Neural cell (in vitro differentiated cells): ENCODE data around the gene GPSM1. TPM values are rescaled to one million over a fixed set of nuclear protein-coding genes. Genes with fewer than 3 reads are reported as not detected.

ENCODE experiments used
- H2AFZ ChIP-seq: fragments of 200-600, 300-800 bp; sonication (generic), shearing (Covaris generic); 2 replicates; pipeline ENCODE4 v1.6.0; 2014; ENCODE audit warnings: low read depth, mild to moderate bottlenecking, antibody characterized with exemption, low read length, moderate library complexity
- H3F3A ChIP-seq: fragments of 200-600 bp; shearing (Covaris generic); 2 replicates; pipeline ENCODE4 v1.6.1; 2016; ENCODE audit warnings: mild to moderate bottlenecking, moderate library complexity, mixed read lengths, antibody characterized with exemption, low read length; ENCODE audit not compliant: insufficient read depth, poor library complexity, severe bottlenecking
- H3K27ac ChIP-seq: fragments of 200-600, 300-800 bp; sonication (generic), shearing (Covaris generic); 2 replicates; pipeline ENCODE4 v1.5.1; 2014; ENCODE audit warnings: mild to moderate bottlenecking, low read length, moderate library complexity
- H3K27me3 ChIP-seq: fragments of 300-800, 200-600 bp; sonication (generic), shearing (Covaris generic); 2 replicates; pipeline ENCODE4 v1.6.0; 2014; ENCODE audit warnings: mild to moderate bottlenecking, low read depth, low read length, moderate library complexity; ENCODE audit not compliant: insufficient read depth
- H3K36me3 ChIP-seq: fragments of 300-800, 200-600 bp; sonication (generic), shearing (Covaris generic); 2 replicates; pipeline ENCODE4 v1.5.1; 2014; ENCODE audit warnings: mild to moderate bottlenecking, antibody characterized with exemption, low read length, moderate library complexity; ENCODE audit not compliant: insufficient read depth
- H3K4me2 ChIP-seq: fragments of 300-800, 200-600 bp; sonication (generic), shearing (Covaris generic); 2 replicates; pipeline ENCODE4 v1.6.0; 2014; ENCODE audit warnings: mild to moderate bottlenecking, low read length
- H3K4me3 ChIP-seq: fragments of 300-800, 200-600 bp; sonication (generic), shearing (Covaris generic); 2 replicates; pipeline ENCODE4 v1.5.1; 2014; ENCODE audit warnings: mild to moderate bottlenecking, low read length, moderate library complexity
- H3K79me2 ChIP-seq: fragments of 200-600 bp; shearing (Covaris generic); replicated peaks from 2 replicates; pipeline ENCODE4 v1.6.0; 2014; ENCODE audit warnings: mild to moderate bottlenecking, low read length, moderate library complexity; ENCODE audit not compliant: insufficient read depth
- H3K9ac ChIP-seq: fragments of 300-800, 200-600 bp; sonication (generic), shearing (Covaris generic); 2 replicates; pipeline ENCODE4 v1.6.1; 2016; ENCODE audit warnings: mild to moderate bottlenecking, low read length, mixed read lengths
- H3K9me2 ChIP-seq: fragments of 200-600 bp; shearing (Covaris generic); 2 replicates; pipeline ENCODE4 v1.6.1; 2016; ENCODE audit warnings: mild to moderate bottlenecking, low read length, mixed read lengths; ENCODE audit not compliant: insufficient read depth
- H3K9me3 ChIP-seq: fragments of 200-600, 300-800 bp; sonication (generic), shearing (Covaris generic); 2 replicates; pipeline ENCODE4 v1.6.1; 2016; ENCODE audit warnings: mild to moderate bottlenecking, mixed run types, low read length, moderate library complexity, mixed read lengths
- H4K20me1 ChIP-seq: fragments of 200-600 bp; shearing (Covaris generic); 2 replicates; pipeline ENCODE4 v1.6.1; 2016; ENCODE audit warnings: mild to moderate bottlenecking, mixed run types; ENCODE audit not compliant: insufficient read depth
- EP300 ChIP-seq: fragments of 450-650 bp; conservative IDR thresholded peaks from 2 replicates; pipeline ENCODE4 v1.6.1; 2014; ENCODE audit warnings: antibody characterized with exemption, mild to moderate bottlenecking, moderate library complexity; ENCODE audit not compliant: poor library complexity, severe bottlenecking
- EZH2 ChIP-seq: fragments of 200-600, 300-800 bp; shearing (Covaris generic), sonication (generic); IDR thresholded peaks from 2 replicates; pipeline ENCODE4 v1.6.1; 2014; ENCODE audit warnings: antibody characterized with exemption, low read length, borderline replicate concordance, mild to moderate bottlenecking; ENCODE audit not compliant: insufficient read depth, poor library complexity, severe bottlenecking
- MXI1 ChIP-seq: fragments of 450-650 bp; conservative IDR thresholded peaks from 2 replicates; pipeline ENCODE4 v1.6.1; 2014; ENCODE audit warnings: antibody characterized with exemption, mild to moderate bottlenecking; ENCODE audit not compliant: poor library complexity, severe bottlenecking
- POLR2AphosphoS5 ChIP-seq: IDR thresholded peaks from 2 replicates; pipeline ENCODE4 v1.6.1; 2012
- RAD21 ChIP-seq: fragments of 450-650 bp; conservative IDR thresholded peaks from 2 replicates; pipeline ENCODE4 v1.6.1; 2014; ENCODE audit warnings: antibody characterized with exemption, mild to moderate bottlenecking, moderate library complexity
- REST ChIP-seq: IDR thresholded peaks from 2 replicates; pipeline ENCODE4 v1.6.1; 2012; ENCODE audit warnings: borderline replicate concordance
- SMC3 ChIP-seq: fragments of 450-650 bp; conservative IDR thresholded peaks from 2 replicates; pipeline ENCODE4 v1.6.1; 2014; ENCODE audit warnings: antibody characterized with exemption, mild to moderate bottlenecking, moderate library complexity; ENCODE audit not compliant: poor library complexity
- TAF1 ChIP-seq: IDR thresholded peaks from 2 replicates; pipeline ENCODE4 v1.6.1; 2012; ENCODE audit warnings: low read depth
- polyA plus RNA-seq: library from polyadenylated mRNA; depleted of rRNA; stranded (reverse); fragments of >200 nt; gene quantifications from 2 replicates; pipeline ENCODE4 v1.2.3, GENCODE V29; 2014
- TF ChIP-seq, protein P1 (sequence below): fragments of 450-650 bp; IDR thresholded peaks from 2 replicates; pipeline ENCODE4 v1.5.1; 2014; ENCODE audit warnings: antibody characterized with exemption, mild to moderate bottlenecking, moderate library complexity; ENCODE audit not compliant: poor library complexity, severe bottlenecking

The GPSM1 gene
- polyA plus RNA-seq, 1 donor from 2014 or later = 117 TPM

DNA sequence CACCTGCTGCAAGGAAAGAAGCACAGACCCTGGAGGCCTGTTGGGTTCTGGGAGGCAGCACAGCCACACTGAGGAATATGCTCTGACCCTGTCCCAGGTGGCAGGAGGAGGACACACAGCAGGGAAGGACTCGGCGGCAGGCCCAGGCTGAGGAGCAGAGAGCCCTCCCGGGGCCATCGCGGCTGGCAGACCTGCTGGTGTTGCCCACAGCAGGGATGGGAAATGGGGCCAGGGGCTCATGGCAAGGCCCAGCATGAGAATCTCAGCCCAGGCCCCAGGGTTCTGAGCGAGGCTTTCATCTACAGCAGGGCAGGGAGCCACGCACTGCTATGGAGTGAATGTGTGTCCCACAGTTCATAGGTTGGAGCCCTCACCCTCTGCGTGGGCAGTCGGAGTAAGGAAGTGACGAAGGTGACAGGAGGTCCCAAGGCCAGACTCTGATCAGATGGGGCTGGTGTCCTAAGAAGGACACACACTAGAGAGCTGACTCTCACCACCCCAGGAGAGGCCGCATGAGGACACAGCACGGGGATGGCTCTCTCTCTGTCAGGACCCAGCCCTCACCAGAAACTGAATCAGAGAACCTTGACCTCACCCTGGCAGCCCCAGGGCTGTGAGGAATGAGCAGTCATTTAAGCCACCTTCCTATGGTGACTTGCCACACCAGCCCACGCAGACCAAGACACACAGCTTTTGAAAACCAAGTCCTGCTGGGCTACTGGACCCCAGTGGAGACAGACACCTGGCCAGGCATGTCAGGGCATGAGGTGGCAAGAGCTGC is 10.3 kb upstream of the GPSM1 start:
- no peaks in the 10 kb centered on the region for H3K79me2 ChIP-seq
- no peak overlapping the region for H3K27ac ChIP-seq
- H3K27me3 ChIP-seq = no peaks in the 10 kb centered on the region
- TF ChIP-seq MXI1 (no peak), EP300 (no peak), RAD21 (no peak), TAF1 (no peak), REST (no peak), EZH2 (no peak), POLR2AphosphoS5 (no peak), SMC3 (no peak)
- TF ChIP-seq, protein P1, sequence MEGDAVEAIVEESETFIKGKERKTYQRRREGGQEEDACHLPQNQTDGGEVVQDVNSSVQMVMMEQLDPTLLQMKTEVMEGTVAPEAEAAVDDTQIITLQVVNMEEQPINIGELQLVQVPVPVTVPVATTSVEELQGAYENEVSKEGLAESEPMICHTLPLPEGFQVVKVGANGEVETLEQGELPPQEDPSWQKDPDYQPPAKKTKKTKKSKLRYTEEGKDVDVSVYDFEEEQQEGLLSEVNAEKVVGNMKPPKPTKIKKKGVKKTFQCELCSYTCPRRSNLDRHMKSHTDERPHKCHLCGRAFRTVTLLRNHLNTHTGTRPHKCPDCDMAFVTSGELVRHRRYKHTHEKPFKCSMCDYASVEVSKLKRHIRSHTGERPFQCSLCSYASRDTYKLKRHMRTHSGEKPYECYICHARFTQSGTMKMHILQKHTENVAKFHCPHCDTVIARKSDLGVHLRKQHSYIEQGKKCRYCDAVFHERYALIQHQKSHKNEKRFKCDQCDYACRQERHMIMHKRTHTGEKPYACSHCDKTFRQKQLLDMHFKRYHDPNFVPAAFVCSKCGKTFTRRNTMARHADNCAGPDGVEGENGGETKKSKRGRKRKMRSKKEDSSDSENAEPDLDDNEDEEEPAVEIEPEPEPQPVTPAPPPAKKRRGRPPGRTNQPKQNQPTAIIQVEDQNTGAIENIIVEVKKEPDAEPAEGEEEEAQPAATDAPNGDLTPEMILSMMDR = no peak
- no peaks in the 10 kb centered on the region for H3K9me2 ChIP-seq
- H4K20me1 ChIP-seq = no peaks in the 10 kb centered on the region
- no peak overlapping the region for H3K4me2 ChIP-seq
- no peak overlapping the region for H2AFZ ChIP-seq
- H3K9me3 ChIP-seq = peaks cover 5% of the 10 kb centered on the region
- H3K9ac ChIP-seq = no peak overlapping the region
- H3K36me3 ChIP-seq = no peaks in the 10 kb centered on the region
- no peaks in the 10 kb centered on the region for H3F3A ChIP-seq
- H3K4me3 ChIP-seq = no peak overlapping the region

GRCh38 chr9:136317695-136318094 is 9.6 kb upstream of the GPSM1 start:
- Histone ChIP-seq H4K20me1 (no peaks in the 10 kb centered on the region), H3K27me3 (no peaks in the 10 kb centered on the region), H3K9me2 (no peaks in the 10 kb centered on the region), H3K27ac (no peak overlapping the region), H3K4me2 (no peak overlapping the region), H3K9ac (no peak overlapping the region), H2AFZ (no peak overlapping the region), H3K36me3 (no peaks in the 10 kb centered on the region), H3K79me2 (no peaks in the 10 kb centered on the region), H3F3A (no peaks in the 10 kb centered on the region), H3K4me3 (no peak overlapping the region), H3K9me3 (peaks cover 5% of the 10 kb centered on the region)
- TF ChIP-seq SMC3 (no peak), POLR2AphosphoS5 (no peak), RAD21 (no peak), EZH2 (no peak), REST (no peak)
